HUDEP-2 (cell line): ENCODE measurements around the gene LRP1B.

ENCODE experiments used
- DNase-seq, 76 experiments: peaks; one replicate each; lab custom pipeline; 2025; ENCODE audit not compliant: unreplicated experiment in 76 of 76; lab: John Stamatoyannopoulos, UW

The LRP1B gene

GRCh38 chr2:142044197-142044596 is 86.6 kb downstream of the LRP1B start:
- no peak for DNase-seq

DNA sequence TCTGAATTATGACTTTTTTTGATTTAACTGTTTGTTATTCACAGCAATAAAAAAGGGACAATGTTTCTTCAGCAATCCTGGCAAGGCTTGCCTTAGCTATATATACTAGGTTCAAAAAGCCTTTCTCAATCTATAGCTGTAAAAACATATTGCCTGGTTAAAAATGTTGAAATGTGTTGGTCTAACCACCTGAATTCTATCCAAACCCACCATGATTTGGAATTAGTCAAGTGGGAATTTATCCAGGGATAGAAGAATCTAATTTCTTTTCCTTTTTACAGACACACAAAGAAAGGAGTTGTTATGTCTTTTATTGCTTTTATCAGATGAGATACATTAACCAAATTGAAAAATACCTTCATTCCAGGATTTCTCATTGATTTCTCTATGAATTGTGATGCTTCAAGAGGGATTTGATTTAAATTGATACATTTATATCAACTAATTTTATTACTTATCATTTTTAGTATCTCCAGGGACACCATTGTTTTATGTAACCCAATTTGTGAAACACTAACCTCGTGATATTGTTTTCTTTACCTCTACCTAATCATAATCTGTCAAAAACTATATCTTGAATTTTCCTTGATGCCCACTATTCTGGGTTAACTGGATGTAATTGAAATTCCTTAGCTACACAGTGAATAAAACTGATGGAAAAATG is 88.1 kb downstream of the LRP1B start:
- DNase-seq = no peak

- DNase-seq = no peak
These were observed 88.8 kb downstream of the LRP1B start for GRCh38 chr2:142041996-142042395.

DNA sequence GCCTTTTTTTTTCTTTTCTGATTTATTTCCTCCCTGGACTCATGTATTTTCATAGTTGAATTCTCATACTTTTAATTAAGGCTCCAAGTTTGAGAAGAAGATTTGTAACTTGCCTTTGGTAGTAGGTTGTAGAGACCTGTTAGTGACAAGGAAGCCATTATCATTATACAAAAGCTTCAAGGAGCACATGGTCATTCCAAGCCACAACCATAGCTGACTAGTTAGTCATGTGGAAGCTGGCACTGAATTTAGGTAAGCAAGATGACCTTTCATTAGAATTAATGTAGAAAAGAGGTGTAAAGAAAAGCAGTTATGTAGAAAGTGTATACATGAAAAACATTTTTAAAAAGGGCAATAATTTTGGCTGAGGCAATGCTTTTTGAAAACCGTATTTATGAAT is 89.7 kb downstream of the LRP1B start:
- no peak for DNase-seq

- DNase-seq = no peak
These were observed 90.3 kb downstream of the LRP1B start for GRCh38 chr2:142040556-142040955.

DNA sequence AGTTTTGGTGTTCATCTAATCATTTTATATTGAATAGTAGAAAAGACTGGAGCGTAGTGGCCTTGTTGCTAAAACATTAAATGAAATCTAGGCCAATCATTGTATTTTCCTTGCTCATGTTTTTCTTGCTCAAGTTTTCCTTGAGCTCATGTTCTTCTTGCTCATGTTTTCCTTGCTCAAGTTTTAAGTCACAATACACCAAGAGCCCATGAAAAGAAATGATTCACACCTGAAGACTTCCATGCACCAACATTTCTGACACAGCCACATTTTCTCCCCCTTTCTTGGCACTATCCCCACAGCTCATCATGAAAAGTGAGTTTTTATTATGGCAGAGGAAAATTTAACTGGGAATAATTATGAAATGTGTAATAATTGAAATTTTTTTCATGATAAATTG is 92.0 kb downstream of the LRP1B start:
- no peak for DNase-seq

DNA sequence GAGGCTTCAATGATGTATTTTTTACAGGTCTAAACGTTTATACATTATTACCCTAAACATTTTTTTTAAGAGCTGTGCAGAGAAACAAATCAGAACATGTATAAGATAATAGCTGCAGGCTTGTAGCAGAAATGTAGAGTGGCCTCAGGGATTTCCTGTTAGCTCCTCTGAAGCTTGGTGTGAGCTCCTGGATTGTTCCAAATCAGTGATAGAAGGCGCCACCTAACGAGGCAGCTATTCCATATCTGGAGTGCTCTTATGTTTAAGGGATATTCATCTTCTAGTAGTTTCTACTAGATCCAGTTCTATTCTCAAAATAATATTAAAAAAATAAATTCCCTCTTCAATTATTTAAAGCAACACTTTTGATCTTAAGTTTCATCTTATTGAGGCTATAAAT is 93.1 kb downstream of the LRP1B start:
- no peak for DNase-seq

- DNase-seq = no peak
These were observed 93.8 kb downstream of the LRP1B start for GRCh38 chr2:142037066-142037465.

GRCh38 chr2:142033393-142033792 is 97.4 kb downstream of the LRP1B start:
- no peak for DNase-seq

DNA sequence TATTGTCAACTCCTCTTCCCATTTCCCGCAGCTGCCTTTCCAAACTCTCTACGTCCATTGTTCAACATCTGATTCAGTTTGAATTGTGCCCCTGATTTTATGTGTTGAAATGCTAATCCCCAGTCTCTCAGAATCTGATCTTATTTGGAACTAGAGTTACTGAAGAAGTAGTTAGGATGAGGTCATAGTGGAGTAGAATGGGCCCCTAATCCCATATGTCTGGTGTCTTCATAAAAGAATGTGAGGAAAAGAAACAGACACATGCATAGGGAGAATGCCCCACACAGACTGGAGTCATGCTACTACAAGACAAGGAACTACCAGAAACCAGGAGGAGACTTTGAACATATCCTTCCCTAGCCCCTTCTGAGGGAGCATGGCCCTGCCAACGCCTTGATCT is 99.2 kb downstream of the LRP1B start:
- no peak for DNase-seq

GRCh38 chr2:142030735-142031134 is 100.1 kb downstream of the LRP1B start:
- DNase-seq = no peak

GRCh38 chr2:142029974-142030373 is 100.8 kb downstream of the LRP1B start:
- DNase-seq = no peak

DNA sequence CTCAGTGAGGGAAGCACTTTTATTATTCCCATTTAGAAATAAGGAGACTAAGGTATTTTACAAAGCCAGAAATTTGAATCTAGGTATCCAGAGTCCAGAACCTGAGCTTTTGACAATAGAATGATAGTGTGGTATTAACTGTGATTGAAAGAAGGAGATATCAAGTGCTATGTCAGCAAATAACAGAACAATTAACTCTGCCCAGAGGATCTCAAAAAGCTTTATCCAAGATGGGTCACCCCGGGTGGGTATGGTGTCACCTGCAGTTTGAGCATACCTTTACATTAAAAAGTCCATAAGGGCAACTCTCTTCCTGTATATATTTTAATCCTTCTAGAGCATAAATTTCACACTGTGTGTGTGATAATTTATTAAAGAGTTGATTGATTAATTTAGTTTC is 105.4 kb downstream of the LRP1B start:
- no peak for DNase-seq

GRCh38 chr2:142020368-142020767 is 110.4 kb downstream of the LRP1B start:
- DNase-seq = no peak

DNA sequence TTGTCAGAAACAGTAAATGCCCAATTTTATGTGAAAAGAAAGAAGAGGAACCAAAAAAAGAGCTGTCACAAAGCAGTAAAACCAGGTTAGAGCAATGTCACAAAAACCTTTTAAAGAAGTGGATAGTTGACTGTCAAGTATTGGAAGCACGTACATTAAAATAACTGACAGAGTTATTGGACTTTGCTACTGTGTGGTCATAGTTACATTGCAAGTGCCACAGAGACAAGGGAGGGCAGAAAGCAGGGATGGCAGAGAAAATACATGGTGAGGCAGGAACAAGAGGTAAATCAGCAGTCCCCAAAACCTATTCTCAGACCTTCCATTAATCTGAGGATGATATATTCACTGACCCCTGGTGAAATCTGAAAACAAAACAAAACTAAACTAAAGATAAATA is 116.3 kb downstream of the LRP1B start:
- no peak for DNase-seq

DNA sequence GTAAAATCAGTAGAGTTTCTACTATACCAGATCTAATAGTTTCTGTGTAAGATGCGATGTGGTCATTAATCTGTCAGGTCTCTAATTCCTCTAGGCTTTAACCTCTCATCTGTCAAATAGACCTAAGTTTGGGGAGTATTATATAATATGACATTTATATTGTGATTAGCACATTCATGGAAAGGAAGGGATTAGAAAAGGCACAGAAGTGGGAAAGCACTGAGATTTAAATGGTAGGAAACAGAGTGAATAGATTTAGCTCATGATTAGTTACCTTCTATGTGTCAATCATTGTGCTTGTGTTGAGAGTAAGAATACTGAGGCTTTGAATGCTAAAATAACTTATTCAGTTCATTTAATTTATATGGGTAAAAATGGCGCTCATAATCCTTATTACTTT is 118.0 kb downstream of the LRP1B start:
- DNase-seq = no peak

DNA sequence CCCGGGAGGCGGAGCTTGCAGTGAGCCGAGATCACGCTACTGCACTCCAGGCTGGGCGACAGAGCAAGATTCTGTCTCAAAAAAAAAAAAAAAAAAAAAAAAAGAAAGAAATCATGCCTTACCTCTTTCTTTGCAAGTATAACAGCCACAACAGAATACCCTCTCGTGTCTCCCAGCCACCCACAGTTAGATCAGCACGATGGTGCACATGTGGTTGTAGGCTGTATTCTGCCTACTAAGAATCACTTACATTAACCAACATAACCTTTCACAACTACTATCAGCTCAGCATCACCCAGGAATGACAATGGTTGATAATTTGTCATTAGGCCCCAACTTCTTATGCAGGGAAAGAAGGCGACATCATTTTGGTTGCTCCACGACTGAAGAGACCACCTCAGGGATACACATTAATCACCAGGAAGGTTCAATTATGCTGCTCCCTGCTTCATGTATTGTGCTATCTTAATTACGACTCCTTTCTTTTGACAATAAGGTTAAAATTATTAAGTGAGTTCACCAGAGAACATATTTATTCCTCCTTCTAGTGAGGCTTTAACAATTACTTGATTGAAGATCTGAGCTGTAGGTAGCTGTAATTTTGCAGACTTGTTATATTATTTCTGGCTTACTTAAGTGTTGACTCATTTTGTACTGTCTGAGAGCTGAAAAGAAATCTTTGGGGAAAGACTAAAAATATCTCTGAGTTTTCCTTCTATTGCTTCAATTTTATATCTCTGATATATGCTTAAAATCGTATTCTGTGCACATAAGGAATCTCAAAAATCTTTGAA is 120.1 kb downstream of the LRP1B start:
- DNase-seq = no peak

- no peak for DNase-seq
These were observed 122.6 kb downstream of the LRP1B start for GRCh38 chr2:142008135-142008744.

- DNase-seq = no peak
These were observed 136.8 kb downstream of the LRP1B start for GRCh38 chr2:141994066-141994465.

DNA sequence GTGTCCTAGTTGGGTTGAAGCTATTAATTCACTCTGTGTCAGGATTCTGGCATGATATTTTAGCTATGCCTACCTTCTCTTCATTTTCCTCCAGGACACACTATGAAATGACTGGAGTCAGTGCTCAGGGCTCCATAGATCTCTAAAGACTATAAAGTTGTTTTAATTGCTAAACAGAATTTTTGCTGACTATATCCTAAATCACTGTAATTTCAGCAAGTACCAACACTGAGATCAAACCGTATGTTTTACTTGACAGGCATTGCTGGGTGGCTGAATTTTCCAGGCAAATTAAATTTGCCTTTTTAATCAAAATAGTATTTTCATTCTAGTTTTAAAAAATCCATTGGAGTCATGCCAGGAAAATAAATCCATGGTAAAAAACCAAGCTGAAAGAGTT is 138.1 kb downstream of the LRP1B start:
- DNase-seq = no peak

DNA sequence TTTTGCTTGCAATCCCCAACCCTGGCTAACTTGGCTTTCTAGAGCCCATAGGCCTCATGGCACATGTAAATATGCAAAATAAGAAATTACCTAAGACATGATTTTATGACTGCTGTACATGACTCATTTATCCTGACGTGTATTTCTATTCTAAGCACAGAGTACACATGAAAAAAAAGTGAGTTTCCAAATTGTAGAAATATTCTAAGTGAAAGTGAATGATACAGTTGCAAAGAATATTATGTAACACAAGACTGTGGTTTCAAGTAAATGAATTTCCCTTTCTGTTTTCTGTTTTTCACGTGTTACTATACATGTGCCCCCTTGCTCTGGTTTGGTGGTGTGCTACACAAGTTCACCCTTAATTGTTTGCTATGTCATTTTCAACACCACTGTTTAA is 162.4 kb downstream of the LRP1B start:
- DNase-seq = no peak

DNA sequence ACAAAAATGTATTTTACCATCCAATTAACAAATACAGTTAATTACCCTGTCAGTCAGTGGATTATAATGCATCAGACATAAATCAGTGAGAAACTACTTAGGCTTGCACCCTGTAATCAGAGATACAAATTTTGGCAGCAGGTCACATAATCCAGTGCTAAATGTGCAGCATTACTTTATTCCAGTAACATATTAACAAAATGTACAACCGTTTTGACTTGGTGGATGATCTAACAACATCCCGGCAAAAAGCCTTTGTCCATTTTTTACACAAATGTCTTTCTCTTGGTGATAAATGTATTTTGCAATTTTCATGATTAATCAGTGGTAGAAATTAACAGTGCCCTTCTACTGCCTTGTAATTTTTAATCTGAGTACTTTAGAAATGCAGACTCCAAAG is 162.8 kb downstream of the LRP1B start:
- DNase-seq = no peak
